Motor neuron (in vitro differentiated cells): Measurements from ENCODE around the gene USP17L19. TPM values are rescaled to one million over a fixed set of nuclear protein-coding genes. Genes with fewer than 3 reads are reported as not detected.
"Not testable (repeated sequence)": the region's sequence is repeated elsewhere in the genome, so short reads cannot be mapped to it uniquely, and the experiment has no call there.

ENCODE experiments used
- ATAC-seq, 8 experiments: fragments of 200-7000 bp; cut with Tn5 transposase; replicated peaks in 6 of 8; 2 replicates each; pipeline ENCODE4 v1.8.0; 2021; ENCODE audit warnings: mild to moderate bottlenecking in 8 of 8, moderate library complexity in 8 of 8
- H3K27ac ChIP-seq, 2 donors: fragments of 250-450 bp; sonication (Bioruptor Pico); 2 replicates each; pipeline ENCODE4 v1.9.0; 2021; ENCODE audit warnings: antibody characterized with exemption in 2 of 2, mild to moderate bottlenecking in 2 of 2, moderate library complexity in 1 of 2
- H3K4me1 ChIP-seq, 2 donors: fragments of 250-450 bp; sonication (Bioruptor Pico); replicated peaks in 1 of 2; 2 replicates each; pipeline ENCODE4 v1.6.1; 2021; ENCODE audit warnings: antibody characterized with exemption in 2 of 2, mild to moderate bottlenecking in 2 of 2, moderate library complexity in 1 of 2
- H3K4me3 ChIP-seq, 5 donors: fragments of 250-450 bp; sonication (Bioruptor Pico); 2 replicates each; pipeline ENCODE4 v1.9.0; 2021; ENCODE audit warnings: antibody characterized with exemption in 5 of 5, mild to moderate bottlenecking in 5 of 5, moderate library complexity in 4 of 5
- WGBS, 10 experiments: fragments of 450-650 bp; shearing (Covaris generic); methylation state at CpG; one replicate each; pipeline ENCODE4 v1.0.0; 2022; 5-methylcytosine and 5-hydroxymethylcytosine counted together
- in situ Hi-C, 9 experiments: fragments of 400-800 bp; cut with MboI; loops; one replicate each; pipeline ENCODE4 v1.15.0; 2021; ENCODE audit warnings: low sequenced_read_pairs in 9 of 9, low pct_unique_long_range_greater_than_20kb in 2 of 9; ENCODE audit not compliant: unreplicated experiment in 9 of 9
- total RNA-seq, 8 experiments: library from RNA; unstranded; fragments of 300-600 nt; gene quantifications; 2 replicates each; pipeline versions ENCODE4 v1.2.3 to v1.2.4, GENCODE V29; 2022

The USP17L19 gene
- not detected for total RNA-seq

GRCh38 chr4:9253078-9253477, at the start of gene USP17L19:
Gene USP17L19, plus strand, starts transcription at chr4:9253378. Its CDS starts 0 bp downstream, at chr4:9253378.
- H3K4me1 ChIP-seq, H3K4me3 ChIP-seq, ATAC-seq, H3K27ac ChIP-seq, in situ Hi-C loops: not testable (repeated sequence)
- WGBS, 10 experiments, result no CpG with 5 or more reads among the region's 13 CpGs

DNA sequence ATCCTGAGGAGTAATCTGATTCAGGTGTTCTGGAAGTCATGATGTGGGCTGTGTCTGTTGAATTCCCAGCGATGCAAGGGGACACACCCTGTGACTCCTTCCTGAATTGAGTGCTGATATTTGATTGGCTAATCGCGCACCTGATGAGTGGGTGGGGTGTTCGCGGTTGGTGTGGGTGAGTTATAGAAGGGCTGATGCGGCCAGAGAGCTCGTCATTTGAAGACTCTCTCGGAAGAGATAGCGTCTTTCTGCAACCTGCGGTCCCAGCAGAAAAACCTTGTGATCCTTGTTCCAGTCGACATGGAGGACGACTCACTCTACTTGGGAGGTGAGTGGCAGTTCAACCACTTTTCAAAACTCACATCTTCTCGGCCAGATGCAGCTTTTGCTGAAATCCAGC, 42.8 kb upstream of the USP17L19 start, which contains the start of gene USP17L10:
USP17L10 (plus strand) TSS at position 301 of the 400 bp plus-strand sequence; CDS start at position 301, 0 bp downstream.
- in situ Hi-C loops, ATAC-seq, H3K4me1 ChIP-seq, H3K27ac ChIP-seq, H3K4me3 ChIP-seq: not testable (repeated sequence)
- no CpG with 5 or more reads among the region's 13 CpGs for WGBS, 10 experiments

DNA sequence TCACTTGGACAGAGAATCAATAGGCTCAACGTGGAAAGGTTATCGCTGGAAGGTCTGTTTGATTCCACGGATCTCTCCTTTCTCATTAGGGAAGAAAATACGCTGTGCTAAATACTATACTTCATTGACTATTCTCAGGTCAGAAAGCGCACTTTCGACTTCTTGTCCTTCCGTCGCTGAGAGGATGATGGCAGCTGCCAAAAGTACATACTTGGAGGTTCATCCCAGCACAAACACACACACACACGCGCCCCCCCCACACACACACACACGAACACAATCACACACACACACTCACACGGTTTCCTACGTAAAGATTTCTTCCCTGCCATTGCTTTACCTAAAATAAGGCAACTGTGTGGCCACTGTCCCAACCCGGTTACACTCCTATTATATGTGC, 38.5 kb upstream of the USP17L19 start:
- H3K4me3 ChIP-seq, ATAC-seq, H3K27ac ChIP-seq, H3K4me1 ChIP-seq, in situ Hi-C loops: not testable (repeated sequence)
- WGBS, 10 experiments, result no CpG with 5 or more reads among the region's 14 CpGs

- in situ Hi-C loops, H3K4me1 ChIP-seq, H3K4me3 ChIP-seq, H3K27ac ChIP-seq, ATAC-seq: not testable (repeated sequence)
- WGBS, 10 experiments, result no CpG with 5 or more reads among the region's 14 CpGs
Observed at GRCh38 chr4:9215105-9215504, 38.1 kb upstream of the USP17L19 start, which contains the start of gene USP17L11. Gene USP17L11, plus strand, starts transcription at chr4:9215405. Its CDS starts 0 bp downstream, at chr4:9215405.

DNA sequence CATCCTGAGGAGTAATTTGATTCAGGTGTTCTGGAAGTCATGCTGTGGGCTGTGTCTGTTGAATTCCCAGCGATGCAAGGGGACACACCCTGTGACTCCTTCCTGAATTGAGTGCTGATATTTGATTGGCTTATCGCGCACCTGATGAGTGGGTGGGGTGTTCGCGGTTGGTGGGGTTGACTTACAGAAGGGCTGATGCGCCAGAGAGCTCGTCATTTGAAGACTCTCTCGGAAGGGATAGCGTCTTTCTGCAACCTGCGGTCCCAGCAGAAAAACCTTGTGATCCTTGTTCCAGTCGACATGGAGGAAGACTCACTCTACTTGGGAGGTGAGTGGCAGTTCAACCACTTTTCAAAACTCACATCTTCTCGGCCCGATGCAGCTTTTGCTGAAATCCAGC, 33.3 kb upstream of the USP17L19 start, which contains the start of gene USP17L12:
USP17L12 (plus strand) TSS at position 301 of the 400 bp plus-strand sequence; CDS start at position 301, 0 bp downstream.
- H3K4me3 ChIP-seq, ATAC-seq, in situ Hi-C loops, H3K27ac ChIP-seq, H3K4me1 ChIP-seq: not testable (repeated sequence)
- no CpG with 5 or more reads among the region's 13 CpGs for WGBS, 10 experiments

DNA sequence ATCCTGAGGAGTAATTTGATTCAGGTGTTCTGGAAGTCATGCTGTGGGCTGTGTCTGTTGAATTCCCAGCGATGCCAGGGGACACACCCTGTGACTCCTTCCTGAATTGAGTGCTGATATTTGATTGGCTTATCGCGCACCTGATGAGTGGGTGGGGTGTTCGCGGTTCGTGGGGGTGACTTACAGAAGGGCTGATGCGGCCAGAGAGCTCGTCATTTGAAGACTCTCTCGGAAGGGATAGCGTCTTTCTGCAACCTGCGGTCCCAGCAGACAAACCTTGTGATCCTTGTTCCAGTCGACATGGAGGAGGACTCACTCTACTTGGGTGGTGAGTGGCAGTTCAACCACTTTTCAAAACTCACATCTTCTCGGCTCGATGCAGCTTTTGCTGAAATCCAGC, 28.6 kb upstream of the USP17L19 start, which contains the start of gene USP17L13:
USP17L13 (plus strand) TSS at position 301 of the 400 bp plus-strand sequence; CDS start at position 301, 0 bp downstream.
- in situ Hi-C loops, H3K4me1 ChIP-seq, H3K27ac ChIP-seq, ATAC-seq, H3K4me3 ChIP-seq: not testable (repeated sequence)
- no CpG with 5 or more reads among the region's 14 CpGs for WGBS, 10 experiments

- ATAC-seq, H3K4me3 ChIP-seq, in situ Hi-C loops, H3K27ac ChIP-seq, H3K4me1 ChIP-seq: not testable (repeated sequence)
- no CpG with 5 or more reads among the region's 8 CpGs for WGBS, 10 experiments
Observed at GRCh38 chr4:9230249-9230648, 22.9 kb upstream of the USP17L19 start.

- no CpG with 5 or more reads among the region's 15 CpGs for WGBS, 10 experiments
- H3K27ac ChIP-seq, H3K4me3 ChIP-seq, in situ Hi-C loops, H3K4me1 ChIP-seq, ATAC-seq: not testable (repeated sequence)
Observed at GRCh38 chr4:9234085-9234484, 19.1 kb upstream of the USP17L19 start, which contains the start of gene USP17L15. Gene USP17L15, plus strand, starts transcription at chr4:9234385. Its CDS starts 0 bp downstream, at chr4:9234385.

- no CpG with 5 or more reads among the region's 12 CpGs for WGBS, 10 experiments
- not testable (repeated sequence) for H3K4me3 ChIP-seq
Observed at GRCh38 chr4:9238461-9238860, 14.7 kb upstream of the USP17L19 start.

GRCh38 chr4:9243579-9243978, 9.6 kb upstream of the USP17L19 start, which contains the start of gene USP17L17:
Gene USP17L17, plus strand, starts transcription at chr4:9243879. Its CDS starts 0 bp downstream, at chr4:9243879.
- H3K27ac ChIP-seq, H3K4me3 ChIP-seq, H3K4me1 ChIP-seq, in situ Hi-C loops, ATAC-seq: not testable (repeated sequence)
- WGBS, 10 experiments, result no CpG with 5 or more reads among the region's 14 CpGs

More at GRCh38 chr4:9238461-9238860, 14.7 kb upstream of the USP17L19 start:
- H3K27ac ChIP-seq, H3K4me1 ChIP-seq, ATAC-seq, in situ Hi-C loops: not testable (repeated sequence)

GRCh38 chr4:9247953-9248680, 5.1 kb upstream of the USP17L19 start, which contains the start of gene USP17L18:
Gene USP17L18, plus strand, starts transcription at chr4:9248630. Its CDS starts 0 bp downstream, at chr4:9248630.
- H3K4me3 ChIP-seq, ATAC-seq, in situ Hi-C loops, H3K4me1 ChIP-seq, H3K27ac ChIP-seq: not testable (repeated sequence)
- no CpG with 5 or more reads among the region's 26 CpGs for WGBS, 10 experiments

DNA sequence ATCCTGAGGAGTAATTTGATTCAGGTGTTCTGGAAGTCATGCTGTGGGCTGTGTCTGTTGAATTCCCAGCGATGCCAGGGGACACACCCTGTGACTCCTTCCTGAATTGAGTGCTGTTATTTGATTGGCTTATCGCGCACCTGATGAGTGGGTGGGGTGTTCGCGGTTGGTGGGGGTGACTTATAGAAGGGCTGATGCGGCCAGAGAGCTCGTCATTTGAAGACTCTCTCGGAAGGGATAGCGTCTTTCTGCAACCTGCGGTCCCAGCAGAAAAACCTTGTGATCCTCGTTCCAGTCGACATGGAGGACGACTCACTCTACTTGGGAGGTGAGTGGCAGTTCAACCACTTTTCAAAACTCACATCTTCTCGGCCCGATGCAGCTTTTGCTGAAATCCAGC, 4.6 kb downstream of the USP17L19 start, which contains the start of gene USP17L20:
USP17L20 (plus strand) TSS at position 301 of the 400 bp plus-strand sequence; CDS start at position 301, 0 bp downstream.
- H3K27ac ChIP-seq, in situ Hi-C loops, ATAC-seq, H3K4me3 ChIP-seq, H3K4me1 ChIP-seq: not testable (repeated sequence)
- WGBS, 10 experiments, result no CpG with 5 or more reads among the region's 15 CpGs

DNA sequence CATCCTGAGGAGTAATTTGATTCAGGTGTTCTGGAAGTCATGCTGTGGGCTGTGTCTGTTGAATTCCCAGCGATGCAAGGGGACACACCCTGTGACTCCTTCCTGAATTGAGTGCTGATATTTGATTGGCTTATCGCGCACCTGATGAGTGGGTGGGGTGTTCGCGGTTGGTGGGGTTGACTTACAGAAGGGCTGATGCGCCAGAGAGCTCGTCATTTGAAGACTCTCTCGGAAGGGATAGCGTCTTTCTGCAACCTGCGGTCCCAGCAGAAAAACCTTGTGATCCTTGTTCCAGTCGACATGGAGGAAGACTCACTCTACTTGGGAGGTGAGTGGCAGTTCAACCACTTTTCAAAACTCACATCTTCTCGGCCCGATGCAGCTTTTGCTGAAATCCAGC, 9.4 kb downstream of the USP17L19 start, which contains the start of gene USP17L21:
USP17L21 (plus strand) TSS at position 301 of the 400 bp plus-strand sequence; CDS start at position 301, 0 bp downstream.
- H3K4me1 ChIP-seq, ATAC-seq, in situ Hi-C loops, H3K27ac ChIP-seq, H3K4me3 ChIP-seq: not testable (repeated sequence)
- no CpG with 5 or more reads among the region's 13 CpGs for WGBS, 10 experiments
